ENCODE data around the gene TAOK1. TPM values are rescaled to one million over a fixed set of nuclear protein-coding genes. Genes with fewer than 3 reads are reported as not detected.

TAOK1 gene
- total RNA-seq, 1 donor from 2014 or later = 81.1 TPM

GRCh38 chr17:29566473-29567303 lies 176.5 kb downstream of the TAOK1 start, which contains the start of gene ABHD15:
Gene ABHD15 (minus strand): TSS chr17:29567037. CDS start chr17:29566966, 71 bp downstream.
- Mint-ChIP-seq H3K27ac (ENCODE audit: unreplicated experiment) (peak within 1 kb of the TSS; percentile 94), H3K4me1 (ENCODE audit: unreplicated experiment) (peaks cover 19% of the 10 kb centered on the region), H3K9me3 (ENCODE audit: unreplicated experiment) (no peaks in the 10 kb centered on the region), H3K36me3 (ENCODE audit: unreplicated experiment) (peaks cover 3% of the 10 kb centered on the region), H3K4me3 (ENCODE audit: unreplicated experiment) (peak within 1 kb of the TSS; percentile 90), H3K27me3 (ENCODE audit: unreplicated experiment) (no peaks in the 10 kb centered on the region)
- DNase-seq (ENCODE audit: extremely low spot score, unreplicated experiment) = peak; percentile 88
- no peak for TF ChIP-seq CTCF (IDR thresholded peaks at IDR 0.05)

- peak overlapping the region; percentile 90 for H3K4me3 Mint-ChIP-seq (ENCODE audit: unreplicated experiment)
- H3K36me3 Mint-ChIP-seq (ENCODE audit: unreplicated experiment) = peaks cover 3% of the 10 kb centered on the region
- H3K4me1 Mint-ChIP-seq (ENCODE audit: unreplicated experiment) = peaks cover 19% of the 10 kb centered on the region
- no peaks in the 10 kb centered on the region for H3K9me3 Mint-ChIP-seq (ENCODE audit: unreplicated experiment)
- no peaks in the 10 kb centered on the region for H3K27me3 Mint-ChIP-seq (ENCODE audit: unreplicated experiment)
- DNase-seq (ENCODE audit: extremely low spot score, unreplicated experiment) = no peak
- H3K27ac Mint-ChIP-seq (ENCODE audit: unreplicated experiment) = peak overlapping the region; percentile 94
- TF ChIP-seq CTCF (IDR thresholded peaks at IDR 0.05) = no peak
Observed at GRCh38 chr17:29567304-29567553, 177.1 kb downstream of the TAOK1 start.

- H3K27me3 Mint-ChIP-seq (ENCODE audit: unreplicated experiment) = no peaks in the 10 kb centered on the region
- peak; percentile 28 for TF ChIP-seq CTCF (IDR thresholded peaks at IDR 0.05)
- DNase-seq (ENCODE audit: extremely low spot score, unreplicated experiment) = peak; percentile 86
- no peaks in the 10 kb centered on the region for H3K9me3 Mint-ChIP-seq (ENCODE audit: unreplicated experiment)
- peak overlapping the region; percentile 90 for H3K4me3 Mint-ChIP-seq (ENCODE audit: unreplicated experiment)
- H3K4me1 Mint-ChIP-seq (ENCODE audit: unreplicated experiment) = peaks cover 19% of the 10 kb centered on the region
- H3K36me3 Mint-ChIP-seq (ENCODE audit: unreplicated experiment) = no peaks in the 10 kb centered on the region
- peak overlapping the region; percentile 94 for H3K27ac Mint-ChIP-seq (ENCODE audit: unreplicated experiment)
Observed at GRCh38 chr17:29567554-29568330, 177.6 kb downstream of the TAOK1 start.

- DNase-seq (ENCODE audit: extremely low spot score, unreplicated experiment) = peak; percentile 93
- Mint-ChIP-seq H3K27ac (ENCODE audit: unreplicated experiment) (peak within 1 kb of the TSS; percentile 94), H3K27me3 (ENCODE audit: unreplicated experiment) (no peaks in the 10 kb centered on the region), H3K4me3 (ENCODE audit: unreplicated experiment) (peak within 1 kb of the TSS; percentile 90), H3K4me1 (ENCODE audit: unreplicated experiment) (peaks cover 24% of the 10 kb centered on the region), H3K36me3 (ENCODE audit: unreplicated experiment) (peaks cover 4% of the 10 kb centered on the region), H3K9me3 (ENCODE audit: unreplicated experiment) (no peaks in the 10 kb centered on the region)
- no peak for TF ChIP-seq CTCF (IDR thresholded peaks at IDR 0.05)
Observed at GRCh38 chr17:29568331-29569244, 178.4 kb downstream of the TAOK1 start, which contains the start of gene TP53I13. Gene TP53I13 (plus strand): TSS chr17:29568701. CDS start chr17:29568759, 58 bp downstream.

All from osteocyte (in vitro differentiated cells).